ENCODE results near the gene HAND2.

HAND2 gene

GRCh38 chr4:173519111-173520101 lies 10.6 kb downstream of the HAND2 start:
- no peak for DNase-seq (ENCODE audit: low read depth in 2 of 2)

- no peak for DNase-seq (ENCODE audit: low read depth in 2 of 2)
These were observed 11.5 kb downstream of the HAND2 start for GRCh38 chr4:173518425-173519102.

GRCh38 chr4:173517781-173518424 lies 12.1 kb downstream of the HAND2 start:
- DNase-seq (ENCODE audit: low read depth in 2 of 2): no peak

GRCh38 chr4:173516621-173517524 lies 13.2 kb downstream of the HAND2 start:
- DNase-seq (ENCODE audit: low read depth in 2 of 2): no peak

GRCh38 chr4:173515458-173515857 lies 14.6 kb downstream of the HAND2 start:
- no peak for DNase-seq (ENCODE audit: low read depth in 2 of 2)

- no peak for DNase-seq (ENCODE audit: low read depth in 2 of 2)
These were observed 15.3 kb downstream of the HAND2 start for GRCh38 chr4:173514641-173515217.

GRCh38 chr4:173513651-173514050 lies 16.4 kb downstream of the HAND2 start:
- no peak for DNase-seq (ENCODE audit: low read depth in 2 of 2)

GRCh38 chr4:173511787-173512361 lies 18.2 kb downstream of the HAND2 start:
- DNase-seq (ENCODE audit: low read depth in 2 of 2): no peak

GRCh38 chr4:173509036-173510001 lies 20.7 kb downstream of the HAND2 start:
- no peak for DNase-seq (ENCODE audit: low read depth in 2 of 2)

- no peak for DNase-seq (ENCODE audit: low read depth in 2 of 2)
These were observed 21.5 kb downstream of the HAND2 start for GRCh38 chr4:173508386-173509035.

- DNase-seq (ENCODE audit: low read depth in 2 of 2): no peak
These were observed 22.3 kb downstream of the HAND2 start for GRCh38 chr4:173507471-173508385.

- DNase-seq (ENCODE audit: low read depth in 2 of 2): no peak
These were observed 23.3 kb downstream of the HAND2 start for GRCh38 chr4:173506597-173507211.

- no peak for DNase-seq (ENCODE audit: low read depth in 2 of 2)
These were observed 24.0 kb downstream of the HAND2 start for GRCh38 chr4:173505924-173506518.

- DNase-seq (ENCODE audit: low read depth in 2 of 2): no peak
These were observed 25.9 kb downstream of the HAND2 start for GRCh38 chr4:173504181-173504503.

- DNase-seq (ENCODE audit: low read depth in 2 of 2): no peak
These were observed 26.5 kb downstream of the HAND2 start for GRCh38 chr4:173503330-173504180.

GRCh38 chr4:173502282-173502681 lies 27.7 kb downstream of the HAND2 start:
- no peak for DNase-seq (ENCODE audit: low read depth in 2 of 2)
